Measurements from ENCODE around the gene NPC1.

The NPC1 gene

GRCh38 chr18:23631746-23632145 is 45.4 kb upstream of the NPC1 start:
- TF ChIP-seq MYC (IDR thresholded peaks at IDR 0.05; ENCODE audit: low read depth, low read length) = no peak
- no peak for TF ChIP-seq POLR2A (IDR thresholded peaks at IDR 0.05; ENCODE audit: extremely low read depth, insufficient read length)
- no peak for TF ChIP-seq MAX (IDR thresholded peaks at IDR 0.05; ENCODE audit: low read depth, low read length)
- TF ChIP-seq, protein P1, sequence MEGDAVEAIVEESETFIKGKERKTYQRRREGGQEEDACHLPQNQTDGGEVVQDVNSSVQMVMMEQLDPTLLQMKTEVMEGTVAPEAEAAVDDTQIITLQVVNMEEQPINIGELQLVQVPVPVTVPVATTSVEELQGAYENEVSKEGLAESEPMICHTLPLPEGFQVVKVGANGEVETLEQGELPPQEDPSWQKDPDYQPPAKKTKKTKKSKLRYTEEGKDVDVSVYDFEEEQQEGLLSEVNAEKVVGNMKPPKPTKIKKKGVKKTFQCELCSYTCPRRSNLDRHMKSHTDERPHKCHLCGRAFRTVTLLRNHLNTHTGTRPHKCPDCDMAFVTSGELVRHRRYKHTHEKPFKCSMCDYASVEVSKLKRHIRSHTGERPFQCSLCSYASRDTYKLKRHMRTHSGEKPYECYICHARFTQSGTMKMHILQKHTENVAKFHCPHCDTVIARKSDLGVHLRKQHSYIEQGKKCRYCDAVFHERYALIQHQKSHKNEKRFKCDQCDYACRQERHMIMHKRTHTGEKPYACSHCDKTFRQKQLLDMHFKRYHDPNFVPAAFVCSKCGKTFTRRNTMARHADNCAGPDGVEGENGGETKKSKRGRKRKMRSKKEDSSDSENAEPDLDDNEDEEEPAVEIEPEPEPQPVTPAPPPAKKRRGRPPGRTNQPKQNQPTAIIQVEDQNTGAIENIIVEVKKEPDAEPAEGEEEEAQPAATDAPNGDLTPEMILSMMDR (IDR thresholded peaks at IDR 0.05; ENCODE audit: low read depth, low read length) = no peak
- no peak for DNase-seq (ENCODE audit: low read depth)
- no peak overlapping the region for H3K4me3 ChIP-seq (ENCODE audit: low read depth, low read length)

DNA sequence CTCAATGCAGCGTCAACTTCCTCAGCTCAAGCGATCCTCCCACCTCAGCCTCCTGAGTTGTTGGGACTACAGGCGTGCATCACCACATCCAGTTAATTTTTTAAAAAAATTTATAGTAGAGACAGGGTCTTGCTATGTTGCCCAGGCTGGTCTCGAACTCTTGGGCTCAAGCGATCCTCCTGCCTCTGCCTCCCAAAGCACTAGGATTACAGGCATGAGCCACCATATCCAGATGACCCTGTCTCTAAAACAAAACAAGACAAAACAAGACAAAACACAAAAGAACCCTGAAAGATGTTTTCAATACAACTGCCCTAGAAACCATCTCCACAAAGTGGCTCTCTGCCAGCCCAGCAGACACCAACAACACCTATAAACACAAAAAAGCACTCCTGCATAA is 45.0 kb upstream of the NPC1 start:
- H3K4me3 ChIP-seq (ENCODE audit: low read depth, low read length) = no peak overlapping the region
- no peak for DNase-seq (ENCODE audit: low read depth)
- TF ChIP-seq MYC (IDR thresholded peaks at IDR 0.05; ENCODE audit: low read depth, low read length) = no peak
- TF ChIP-seq POLR2A (IDR thresholded peaks at IDR 0.05; ENCODE audit: extremely low read depth, insufficient read length) = no peak
- TF ChIP-seq MAX (IDR thresholded peaks at IDR 0.05; ENCODE audit: low read depth, low read length) = no peak
- TF ChIP-seq, protein P1 (IDR thresholded peaks at IDR 0.05; ENCODE audit: low read depth, low read length) = no peak

DNA sequence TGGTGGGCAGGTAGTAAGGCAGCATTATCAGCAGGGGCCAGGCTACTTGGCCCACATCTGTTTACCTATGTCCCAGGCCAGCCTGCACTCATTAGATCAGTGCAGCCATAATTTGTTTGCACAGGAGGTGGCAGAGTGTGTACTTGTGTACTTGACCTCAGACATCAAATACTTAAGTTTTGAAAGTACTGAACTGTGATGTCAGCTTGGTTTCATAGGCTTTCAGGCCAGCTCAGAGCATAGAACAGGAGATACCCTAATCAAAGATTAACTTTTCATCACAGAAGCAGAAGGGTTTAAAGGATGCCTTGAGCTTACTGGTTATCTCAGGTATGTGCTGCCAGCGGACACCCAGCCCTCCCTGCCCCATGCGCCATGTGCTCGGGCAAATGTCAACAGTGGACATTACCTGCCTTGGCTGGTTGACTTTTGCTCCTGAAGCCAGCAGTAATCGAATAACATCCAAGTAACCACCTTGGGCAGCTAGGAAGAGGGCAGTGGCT is 43.2 kb upstream of the NPC1 start:
- TF ChIP-seq, protein P1 (IDR thresholded peaks at IDR 0.05; ENCODE audit: low read depth, low read length) = no peak
- TF ChIP-seq POLR2A (IDR thresholded peaks at IDR 0.05; ENCODE audit: extremely low read depth, insufficient read length) = no peak
- no peak for TF ChIP-seq MYC (IDR thresholded peaks at IDR 0.05; ENCODE audit: low read depth, low read length)
- no peak for TF ChIP-seq MAX (IDR thresholded peaks at IDR 0.05; ENCODE audit: low read depth, low read length)
- no peak for DNase-seq (ENCODE audit: low read depth)
- H3K4me3 ChIP-seq (ENCODE audit: low read depth, low read length) = no peak overlapping the region

GRCh38 chr18:23627970-23628369 is 41.7 kb upstream of the NPC1 start:
- DNase-seq (ENCODE audit: low read depth) = no peak
- TF ChIP-seq, protein P1 (IDR thresholded peaks at IDR 0.05; ENCODE audit: low read depth, low read length) = no peak
- no peak for TF ChIP-seq MYC (IDR thresholded peaks at IDR 0.05; ENCODE audit: low read depth, low read length)
- TF ChIP-seq POLR2A (IDR thresholded peaks at IDR 0.05; ENCODE audit: extremely low read depth, insufficient read length) = no peak
- no peak for TF ChIP-seq MAX (IDR thresholded peaks at IDR 0.05; ENCODE audit: low read depth, low read length)
- no peak overlapping the region for H3K4me3 ChIP-seq (ENCODE audit: low read depth, low read length)

GRCh38 chr18:23627321-23627720 is 41.0 kb upstream of the NPC1 start:
- TF ChIP-seq MAX (IDR thresholded peaks at IDR 0.05; ENCODE audit: low read depth, low read length) (no peak), POLR2A (IDR thresholded peaks at IDR 0.05; ENCODE audit: extremely low read depth, insufficient read length) (no peak), MYC (IDR thresholded peaks at IDR 0.05; ENCODE audit: low read depth, low read length) (no peak)
- TF ChIP-seq, protein P1 (IDR thresholded peaks at IDR 0.05; ENCODE audit: low read depth, low read length) = no peak
- no peak for DNase-seq (ENCODE audit: low read depth)
- no peak overlapping the region for H3K4me3 ChIP-seq (ENCODE audit: low read depth, low read length)
